Measurements from ENCODE around the gene FAM20A.
A peak's percentile ranks its signal among the peaks of the same experiment; 100 is the strongest.

The FAM20A gene

DNA sequence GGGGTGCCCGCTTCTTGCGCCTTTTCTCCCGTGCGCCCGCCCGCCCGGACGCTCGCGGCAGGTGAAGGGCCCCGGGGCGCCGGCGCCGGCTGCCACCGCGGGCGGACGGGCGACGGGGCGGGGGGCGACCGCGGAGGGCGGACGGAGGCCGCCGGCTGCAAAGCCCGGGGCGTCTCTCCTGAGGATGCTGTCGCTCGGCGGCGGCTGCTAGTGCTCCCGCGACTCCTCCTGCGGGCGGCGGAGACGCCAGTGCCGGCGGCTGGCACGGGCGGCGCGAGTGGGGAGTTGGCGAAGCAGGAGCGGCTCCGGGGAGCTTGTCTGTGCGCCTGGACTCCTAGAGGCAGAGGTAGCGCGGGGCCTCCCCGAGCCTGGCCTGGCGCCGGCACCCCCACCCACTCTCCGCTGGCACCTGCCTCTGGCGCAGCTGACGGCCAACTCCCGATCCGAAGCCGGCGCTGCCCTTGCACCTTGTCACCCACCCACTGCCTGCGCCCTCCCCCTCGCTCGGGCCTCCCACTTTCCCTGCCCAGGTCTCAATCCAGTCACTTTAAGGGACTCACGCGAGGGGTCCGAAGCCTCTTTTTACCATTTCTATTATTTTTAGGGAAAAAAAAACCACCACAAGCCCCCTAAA lies at the start of gene FAM20A:
Gene FAM20A, minus strand, starts transcription at position 437 of the 634 bp plus-strand sequence. CDS start 701 bp downstream, outside the sequence.
- H3K4me1 ChIP-seq (ENCODE audit: control insufficient read depth, insufficient read depth, low read length, unreplicated experiment): peaks cover 13% of the 10 kb centered on the region
- H3K4me3 ChIP-seq (ENCODE audit: low read depth, low read length): peak within 1 kb of the TSS; percentile 75
- no peaks in the 10 kb centered on the region for H3K36me3 ChIP-seq (ENCODE audit: insufficient read depth, low read length)
- H3K27me3 ChIP-seq (ENCODE audit: insufficient read depth, low read length): peaks cover 35% of the 10 kb centered on the region; the same call in 1 of the 2 replicates
- H2AFZ ChIP-seq (ENCODE audit: low read length, unreplicated experiment): peak within 1 kb of the TSS; percentile 83
- H3K27ac ChIP-seq (ENCODE audit: low read depth, low read length): no peak within 1 kb of the TSS
- H3K79me2 ChIP-seq (ENCODE audit: control insufficient read depth, insufficient read depth, low read length, unreplicated experiment): no peaks in the 10 kb centered on the region

DNA sequence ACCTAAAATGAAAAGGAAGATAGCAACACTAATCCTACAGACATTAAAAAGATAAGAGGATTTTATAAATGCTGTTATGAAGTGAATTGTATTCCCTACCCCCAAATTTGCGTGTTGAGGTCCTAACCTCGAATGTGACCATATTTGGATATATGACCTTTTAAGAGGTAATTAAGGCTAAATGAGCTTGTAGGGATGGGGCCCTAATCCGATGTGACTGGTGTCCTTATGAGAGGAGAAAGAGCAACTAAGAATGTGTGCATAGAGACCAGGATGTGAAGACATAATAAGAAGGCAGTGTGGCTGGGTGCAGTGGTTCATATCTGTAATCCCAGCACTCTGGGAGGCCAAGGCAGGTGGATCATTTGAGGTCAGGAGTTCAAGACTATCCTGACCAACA lies 48.2 kb upstream of the FAM20A start:
- no peaks in the 10 kb centered on the region for H3K36me3 ChIP-seq (ENCODE audit: insufficient read depth, low read length)
- no peak overlapping the region for H3K27ac ChIP-seq (ENCODE audit: low read depth, low read length)

GRCh38 chr17:68646626-68647526 lies 45.7 kb upstream of the FAM20A start:
- H3K27me3 ChIP-seq (ENCODE audit: insufficient read depth, low read length): peaks cover 34% of the 10 kb centered on the region
- no peak overlapping the region for H3K27ac ChIP-seq (ENCODE audit: low read depth, low read length)
- no peaks in the 10 kb centered on the region for H3K79me2 ChIP-seq (ENCODE audit: control insufficient read depth, insufficient read depth, low read length, unreplicated experiment)
- H2AFZ ChIP-seq (ENCODE audit: low read length, unreplicated experiment): no peak overlapping the region
- H3K4me3 ChIP-seq (ENCODE audit: low read depth, low read length): no peak overlapping the region
- H3K4me1 ChIP-seq (ENCODE audit: control insufficient read depth, insufficient read depth, low read length, unreplicated experiment): peaks cover 7% of the 10 kb centered on the region
- no peaks in the 10 kb centered on the region for H3K36me3 ChIP-seq (ENCODE audit: insufficient read depth, low read length)

More for the DNA sequence above, 48.2 kb upstream of the FAM20A start:
- peaks cover 16% of the 10 kb centered on the region for H3K27me3 ChIP-seq (ENCODE audit: insufficient read depth, low read length)
- H2AFZ ChIP-seq (ENCODE audit: low read length, unreplicated experiment): no peak overlapping the region
- H3K4me3 ChIP-seq (ENCODE audit: low read depth, low read length): no peak overlapping the region
- H3K79me2 ChIP-seq (ENCODE audit: control insufficient read depth, insufficient read depth, low read length, unreplicated experiment): no peaks in the 10 kb centered on the region
- H3K4me1 ChIP-seq (ENCODE audit: control insufficient read depth, insufficient read depth, low read length, unreplicated experiment): peaks cover 7% of the 10 kb centered on the region

- Histone ChIP-seq H2AFZ (ENCODE audit: low read length, unreplicated experiment) (no peak overlapping the region), H3K27ac (ENCODE audit: low read depth, low read length) (no peak overlapping the region), H3K36me3 (ENCODE audit: insufficient read depth, low read length) (no peaks in the 10 kb centered on the region), H3K4me3 (ENCODE audit: low read depth, low read length) (no peak overlapping the region), H3K4me1 (ENCODE audit: control insufficient read depth, insufficient read depth, low read length, unreplicated experiment) (peaks cover 7% of the 10 kb centered on the region), H3K27me3 (ENCODE audit: insufficient read depth, low read length) (peaks cover 40% of the 10 kb centered on the region), H3K79me2 (ENCODE audit: control insufficient read depth, insufficient read depth, low read length, unreplicated experiment) (no peaks in the 10 kb centered on the region)
These were observed 40.9 kb upstream of the FAM20A start for GRCh38 chr17:68642118-68642412.

GRCh38 chr17:68641276-68642117 lies 40.3 kb upstream of the FAM20A start:
- H2AFZ ChIP-seq (ENCODE audit: low read length, unreplicated experiment): no peak overlapping the region
- no peaks in the 10 kb centered on the region for H3K79me2 ChIP-seq (ENCODE audit: control insufficient read depth, insufficient read depth, low read length, unreplicated experiment)
- no peak overlapping the region for H3K27ac ChIP-seq (ENCODE audit: low read depth, low read length)
- H3K27me3 ChIP-seq (ENCODE audit: insufficient read depth, low read length): peaks cover 40% of the 10 kb centered on the region
- no peak overlapping the region for H3K4me3 ChIP-seq (ENCODE audit: low read depth, low read length)
- no peaks in the 10 kb centered on the region for H3K36me3 ChIP-seq (ENCODE audit: insufficient read depth, low read length)
- H3K4me1 ChIP-seq (ENCODE audit: control insufficient read depth, insufficient read depth, low read length, unreplicated experiment): peaks cover 2% of the 10 kb centered on the region

DNA sequence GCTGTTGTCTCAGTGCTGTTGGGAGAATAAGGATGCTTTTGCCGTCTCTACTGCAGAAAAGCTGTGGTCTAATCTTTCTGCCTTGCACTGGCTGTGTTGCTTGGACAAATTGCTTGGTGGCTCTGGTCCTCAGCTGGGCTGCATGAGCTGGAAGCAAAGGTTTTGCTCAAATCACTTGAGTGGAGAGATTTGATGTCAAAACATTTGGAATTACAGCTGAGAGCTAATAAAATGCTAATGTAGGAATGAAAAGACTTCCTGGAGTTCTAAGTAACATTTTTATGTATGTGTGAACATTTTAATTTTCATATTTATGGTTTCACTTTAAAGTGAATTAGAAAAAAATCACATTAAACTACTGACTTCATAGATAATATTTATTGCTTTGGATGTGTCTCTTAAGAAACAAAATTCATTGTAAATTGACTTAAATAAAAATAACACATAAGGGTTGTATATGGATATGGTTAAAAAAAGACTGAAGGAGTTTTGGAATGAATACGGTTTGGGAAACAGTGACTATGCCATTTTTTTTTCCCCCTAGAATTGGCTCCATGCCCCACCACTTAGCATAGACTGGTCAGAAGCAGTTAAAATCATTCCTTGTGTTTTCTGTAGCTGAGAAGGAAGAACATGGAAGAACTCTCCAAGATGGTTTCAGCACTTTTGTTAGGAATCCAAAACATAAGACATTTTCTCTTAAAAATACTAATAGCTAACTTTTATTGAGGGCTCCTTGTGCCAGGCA lies 39.2 kb upstream of the FAM20A start:
- Histone ChIP-seq H3K4me3 (ENCODE audit: low read depth, low read length) (no peak overlapping the region), H3K27me3 (ENCODE audit: insufficient read depth, low read length) (peaks cover 40% of the 10 kb centered on the region), H3K27ac (ENCODE audit: low read depth, low read length) (no peak overlapping the region), H3K79me2 (ENCODE audit: control insufficient read depth, insufficient read depth, low read length, unreplicated experiment) (no peaks in the 10 kb centered on the region), H2AFZ (ENCODE audit: low read length, unreplicated experiment) (no peak overlapping the region), H3K36me3 (ENCODE audit: insufficient read depth, low read length) (no peaks in the 10 kb centered on the region), H3K4me1 (ENCODE audit: control insufficient read depth, insufficient read depth, low read length, unreplicated experiment) (no peaks in the 10 kb centered on the region)

- Histone ChIP-seq H3K36me3 (ENCODE audit: insufficient read depth, low read length) (no peaks in the 10 kb centered on the region), H3K27me3 (ENCODE audit: insufficient read depth, low read length) (no peaks in the 10 kb centered on the region), H3K79me2 (ENCODE audit: control insufficient read depth, insufficient read depth, low read length, unreplicated experiment) (no peaks in the 10 kb centered on the region), H3K27ac (ENCODE audit: low read depth, low read length) (no peak overlapping the region), H3K4me1 (ENCODE audit: control insufficient read depth, insufficient read depth, low read length, unreplicated experiment) (no peaks in the 10 kb centered on the region), H2AFZ (ENCODE audit: low read length, unreplicated experiment) (no peak overlapping the region), H3K4me3 (ENCODE audit: low read depth, low read length) (no peak overlapping the region)
These were observed 33.2 kb upstream of the FAM20A start for GRCh38 chr17:68634345-68634876.

DNA sequence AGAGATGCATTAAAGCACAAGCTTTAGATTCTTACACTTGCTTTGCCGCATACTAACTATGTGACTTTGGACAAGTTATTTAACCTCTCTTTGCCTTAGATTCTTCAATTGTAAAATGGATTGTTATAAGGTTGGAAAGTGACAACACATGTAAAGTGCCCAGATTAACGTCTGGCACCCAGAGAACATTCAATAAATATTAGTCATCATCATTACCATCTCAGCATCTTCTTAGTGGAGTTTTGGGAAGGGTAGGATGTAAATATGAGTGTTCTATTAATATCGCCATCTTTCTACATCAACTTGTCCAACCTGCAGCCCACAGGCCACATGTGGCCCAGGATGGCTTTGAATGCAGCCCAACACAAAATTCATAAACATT lies 27.4 kb upstream of the FAM20A start:
- Histone ChIP-seq H3K36me3 (ENCODE audit: insufficient read depth, low read length) (no peaks in the 10 kb centered on the region), H3K4me1 (ENCODE audit: control insufficient read depth, insufficient read depth, low read length, unreplicated experiment) (no peaks in the 10 kb centered on the region), H3K79me2 (ENCODE audit: control insufficient read depth, insufficient read depth, low read length, unreplicated experiment) (no peaks in the 10 kb centered on the region), H3K4me3 (ENCODE audit: low read depth, low read length) (no peak overlapping the region), H3K27me3 (ENCODE audit: insufficient read depth, low read length) (no peaks in the 10 kb centered on the region), H3K27ac (ENCODE audit: low read depth, low read length) (no peak overlapping the region), H2AFZ (ENCODE audit: low read length, unreplicated experiment) (no peak overlapping the region)

- Histone ChIP-seq H3K36me3 (ENCODE audit: insufficient read depth, low read length) (no peaks in the 10 kb centered on the region), H3K4me3 (ENCODE audit: low read depth, low read length) (no peak overlapping the region), H3K27ac (ENCODE audit: low read depth, low read length) (no peak overlapping the region), H3K27me3 (ENCODE audit: insufficient read depth, low read length) (no peaks in the 10 kb centered on the region), H3K4me1 (ENCODE audit: control insufficient read depth, insufficient read depth, low read length, unreplicated experiment) (no peaks in the 10 kb centered on the region), H2AFZ (ENCODE audit: low read length, unreplicated experiment) (no peak overlapping the region), H3K79me2 (ENCODE audit: control insufficient read depth, insufficient read depth, low read length, unreplicated experiment) (no peaks in the 10 kb centered on the region)
These were observed 26.9 kb upstream of the FAM20A start for GRCh38 chr17:68627956-68628575.
